SK-N-SH treated with all-trans-retinoic acid at 6 μM for 48 hours (cell line): ENCODE measurements around the gene KIFC3.
A peak's percentile ranks its signal among the peaks of the same experiment; 100 is the strongest.
"Not testable (repeated sequence)": the region's sequence is repeated elsewhere in the genome, so short reads cannot be mapped to it uniquely, and the experiment has no call there.

Experiments
- ATAC-seq: fragments of 200-7000 bp; cut with Tn5 transposase; 3 replicates; pipeline ENCODE4 v1.9.1; 2020; ENCODE audit warnings: mild to moderate bottlenecking, moderate library complexity
- BACH2 ChIP-seq: fragments of 250-450 bp; sonication (Bioruptor Pico); IDR thresholded peaks from 2 replicates; pipeline ENCODE4 v1.9.0; 2021; ENCODE audit warnings: mild to moderate bottlenecking, borderline replicate concordance
- CSDC2 ChIP-seq: fragments of 250-450 bp; sonication (Bioruptor Pico); IDR thresholded peaks from 2 replicates; pipeline ENCODE4 v1.5.0; 2020; ENCODE audit warnings: mild to moderate bottlenecking, moderate library complexity
- ESRRG ChIP-seq: fragments of 250-450 bp; sonication (Bioruptor Pico); IDR thresholded peaks from 2 replicates; pipeline ENCODE4 v1.6.1; 2021; ENCODE audit warnings: mild to moderate bottlenecking
- GLIS3 ChIP-seq: fragments of 250-450 bp; sonication (Bioruptor Pico); IDR thresholded peaks from 2 replicates; pipeline ENCODE4 v1.5.0; 2020; ENCODE audit warnings: mild to moderate bottlenecking, moderate library complexity
- OSR1 ChIP-seq: fragments of 250-450 bp; sonication (Bioruptor Pico); IDR thresholded peaks from 2 replicates; pipeline ENCODE4 v1.8.0; 2022; ENCODE audit warnings: moderate library complexity, mild to moderate bottlenecking, inconsistent platforms
- PPARA ChIP-seq: fragments of 250-450 bp; sonication (Bioruptor Pico); IDR thresholded peaks from 2 replicates; pipeline ENCODE4 v1.5.0; 2020; ENCODE audit warnings: mild to moderate bottlenecking, borderline replicate concordance
- RARB ChIP-seq: fragments of 250-450 bp; sonication (Bioruptor Pico); IDR thresholded peaks from 2 replicates; pipeline ENCODE4 v1.8.0; 2021; ENCODE audit warnings: mild to moderate bottlenecking, moderate library complexity
- SNAI2 ChIP-seq: fragments of 250-450 bp; sonication (Bioruptor Pico); IDR thresholded peaks from 2 replicates; pipeline ENCODE4 v1.5.0; 2020; ENCODE audit warnings: mild to moderate bottlenecking, moderate library complexity
- TCF4 ChIP-seq: fragments of 250-450 bp; sonication (Bioruptor Pico); IDR thresholded peaks from 2 replicates; pipeline ENCODE4 v1.8.0; 2021; ENCODE audit warnings: mild to moderate bottlenecking, moderate library complexity, borderline replicate concordance
- TOX ChIP-seq: fragments of 250-450 bp; sonication (Bioruptor Pico); IDR thresholded peaks from 2 replicates; pipeline ENCODE4 v1.8.0; 2021; ENCODE audit warnings: mild to moderate bottlenecking, moderate library complexity, borderline replicate concordance
- ZFP3 ChIP-seq: fragments of 250-450 bp; sonication (Bioruptor Pico); IDR thresholded peaks from 2 replicates; pipeline ENCODE4 v1.5.0; 2020; ENCODE audit warnings: mild to moderate bottlenecking, moderate library complexity
- ZFP30 ChIP-seq: fragments of 450-650 bp; formaldehyde crosslinking; IDR thresholded peaks from 2 replicates; pipeline ENCODE4 v1.5.0; 2022; ENCODE audit warnings: mild to moderate bottlenecking, moderate library complexity
- ZNF565 ChIP-seq: fragments of 450-650 bp; formaldehyde crosslinking; conservative IDR thresholded peaks from 2 replicates; pipeline ENCODE4 v1.5.0; 2020; ENCODE audit warnings: low read depth, mild to moderate bottlenecking, moderate library complexity
- ZNF8 ChIP-seq: fragments of 450-650 bp; formaldehyde crosslinking; IDR thresholded peaks from 2 replicates; pipeline ENCODE4 v1.5.0; 2020; ENCODE audit warnings: mild to moderate bottlenecking, moderate library complexity
- TF ChIP-seq, protein P1 (sequence below): fragments of 250-450 bp; sonication (Bioruptor Pico); IDR thresholded peaks from 2 replicates; pipeline ENCODE4 v1.5.0; 2020; ENCODE audit warnings: mild to moderate bottlenecking, moderate library complexity
- TF ChIP-seq, protein P2 (sequence below): fragments of 250-450 bp; sonication (Bioruptor Pico); IDR thresholded peaks from 2 replicates; pipeline ENCODE4 v1.5.1; 2021; ENCODE audit warnings: mild to moderate bottlenecking, moderate library complexity
- TF ChIP-seq, protein P3 (sequence below): fragments of 250-450 bp; sonication (Bioruptor Pico); IDR thresholded peaks from 2 replicates; pipeline ENCODE4 v1.8.0; 2021; ENCODE audit warnings: low read depth, mild to moderate bottlenecking, moderate library complexity, borderline replicate concordance
- TF ChIP-seq, protein P4 (sequence below): fragments of 250-450 bp; sonication (Bioruptor Pico); IDR thresholded peaks from 2 replicates; pipeline ENCODE4 v1.5.1; 2020; ENCODE audit warnings: low read depth, mild to moderate bottlenecking, moderate library complexity

KIFC3 gene, protein sequence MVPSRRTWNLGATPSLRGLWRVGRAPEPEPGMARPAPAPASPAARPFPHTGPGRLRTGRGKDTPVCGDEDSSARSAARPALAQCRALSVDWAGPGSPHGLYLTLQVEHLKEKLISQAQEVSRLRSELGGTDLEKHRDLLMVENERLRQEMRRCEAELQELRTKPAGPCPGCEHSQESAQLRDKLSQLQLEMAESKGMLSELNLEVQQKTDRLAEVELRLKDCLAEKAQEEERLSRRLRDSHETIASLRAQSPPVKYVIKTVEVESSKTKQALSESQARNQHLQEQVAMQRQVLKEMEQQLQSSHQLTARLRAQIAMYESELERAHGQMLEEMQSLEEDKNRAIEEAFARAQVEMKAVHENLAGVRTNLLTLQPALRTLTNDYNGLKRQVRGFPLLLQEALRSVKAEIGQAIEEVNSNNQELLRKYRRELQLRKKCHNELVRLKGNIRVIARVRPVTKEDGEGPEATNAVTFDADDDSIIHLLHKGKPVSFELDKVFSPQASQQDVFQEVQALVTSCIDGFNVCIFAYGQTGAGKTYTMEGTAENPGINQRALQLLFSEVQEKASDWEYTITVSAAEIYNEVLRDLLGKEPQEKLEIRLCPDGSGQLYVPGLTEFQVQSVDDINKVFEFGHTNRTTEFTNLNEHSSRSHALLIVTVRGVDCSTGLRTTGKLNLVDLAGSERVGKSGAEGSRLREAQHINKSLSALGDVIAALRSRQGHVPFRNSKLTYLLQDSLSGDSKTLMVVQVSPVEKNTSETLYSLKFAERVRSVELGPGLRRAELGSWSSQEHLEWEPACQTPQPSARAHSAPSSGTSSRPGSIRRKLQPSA

DNA sequence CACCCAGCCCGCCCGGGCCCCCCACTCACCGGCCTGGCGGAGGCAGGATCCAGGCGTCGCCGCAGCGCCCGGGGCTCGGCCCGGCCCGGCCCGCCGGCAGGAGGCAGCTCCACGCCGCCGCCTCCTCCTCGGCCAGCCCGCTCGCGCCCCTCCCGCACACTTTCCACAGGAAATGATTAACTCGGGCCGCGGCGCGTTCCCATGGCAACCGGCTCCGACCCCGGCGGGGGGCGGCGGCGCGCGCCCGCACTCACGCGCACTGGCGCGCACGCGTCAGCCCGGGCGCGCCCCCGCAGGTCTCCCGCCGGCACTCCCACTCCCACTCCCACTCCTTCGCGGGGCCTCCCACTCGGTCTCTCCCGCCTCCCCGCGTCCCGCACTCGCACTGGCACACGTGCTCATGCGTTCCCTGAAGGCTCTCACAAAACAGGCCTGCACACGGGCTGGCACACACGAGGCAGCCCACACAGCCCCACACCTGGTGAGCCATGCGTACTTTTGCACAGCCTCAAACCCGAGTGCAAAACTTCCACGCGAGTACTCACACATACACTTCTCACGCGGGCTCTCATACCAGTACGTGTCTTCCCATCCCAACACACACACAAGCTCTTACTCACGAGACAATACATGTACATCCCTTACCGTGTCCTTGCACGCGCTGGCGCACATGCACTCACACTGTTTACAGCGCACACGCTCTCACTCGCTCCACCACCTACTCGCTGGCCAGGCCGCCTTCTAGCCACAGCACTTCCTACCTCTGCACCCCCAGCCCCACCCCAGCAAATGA is at the start of gene KIFC3:
KIFC3 (minus strand) TSS at position 151 of the 793 bp plus-strand sequence. CDS start 4,248 bp downstream, outside the sequence.
- ATAC-seq: peak; percentile 39
- no peak for TF ChIP-seq ZNF565 (CRISPR knock-in tag)
- no peak for TF ChIP-seq BACH2 (CRISPR knock-in tag)
- TF ChIP-seq ZFP3 (CRISPR knock-in tag): no peak
- TF ChIP-seq, protein P1, sequence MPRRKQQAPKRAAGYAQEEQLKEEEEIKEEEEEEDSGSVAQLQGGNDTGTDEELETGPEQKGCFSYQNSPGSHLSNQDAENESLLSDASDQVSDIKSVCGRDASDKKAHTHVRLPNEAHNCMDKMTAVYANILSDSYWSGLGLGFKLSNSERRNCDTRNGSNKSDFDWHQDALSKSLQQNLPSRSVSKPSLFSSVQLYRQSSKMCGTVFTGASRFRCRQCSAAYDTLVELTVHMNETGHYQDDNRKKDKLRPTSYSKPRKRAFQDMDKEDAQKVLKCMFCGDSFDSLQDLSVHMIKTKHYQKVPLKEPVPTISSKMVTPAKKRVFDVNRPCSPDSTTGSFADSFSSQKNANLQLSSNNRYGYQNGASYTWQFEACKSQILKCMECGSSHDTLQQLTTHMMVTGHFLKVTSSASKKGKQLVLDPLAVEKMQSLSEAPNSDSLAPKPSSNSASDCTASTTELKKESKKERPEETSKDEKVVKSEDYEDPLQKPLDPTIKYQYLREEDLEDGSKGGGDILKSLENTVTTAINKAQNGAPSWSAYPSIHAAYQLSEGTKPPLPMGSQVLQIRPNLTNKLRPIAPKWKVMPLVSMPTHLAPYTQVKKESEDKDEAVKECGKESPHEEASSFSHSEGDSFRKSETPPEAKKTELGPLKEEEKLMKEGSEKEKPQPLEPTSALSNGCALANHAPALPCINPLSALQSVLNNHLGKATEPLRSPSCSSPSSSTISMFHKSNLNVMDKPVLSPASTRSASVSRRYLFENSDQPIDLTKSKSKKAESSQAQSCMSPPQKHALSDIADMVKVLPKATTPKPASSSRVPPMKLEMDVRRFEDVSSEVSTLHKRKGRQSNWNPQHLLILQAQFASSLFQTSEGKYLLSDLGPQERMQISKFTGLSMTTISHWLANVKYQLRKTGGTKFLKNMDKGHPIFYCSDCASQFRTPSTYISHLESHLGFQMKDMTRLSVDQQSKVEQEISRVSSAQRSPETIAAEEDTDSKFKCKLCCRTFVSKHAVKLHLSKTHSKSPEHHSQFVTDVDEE (CRISPR knock-in tag): peak; percentile 88
- TF ChIP-seq, protein P2, sequence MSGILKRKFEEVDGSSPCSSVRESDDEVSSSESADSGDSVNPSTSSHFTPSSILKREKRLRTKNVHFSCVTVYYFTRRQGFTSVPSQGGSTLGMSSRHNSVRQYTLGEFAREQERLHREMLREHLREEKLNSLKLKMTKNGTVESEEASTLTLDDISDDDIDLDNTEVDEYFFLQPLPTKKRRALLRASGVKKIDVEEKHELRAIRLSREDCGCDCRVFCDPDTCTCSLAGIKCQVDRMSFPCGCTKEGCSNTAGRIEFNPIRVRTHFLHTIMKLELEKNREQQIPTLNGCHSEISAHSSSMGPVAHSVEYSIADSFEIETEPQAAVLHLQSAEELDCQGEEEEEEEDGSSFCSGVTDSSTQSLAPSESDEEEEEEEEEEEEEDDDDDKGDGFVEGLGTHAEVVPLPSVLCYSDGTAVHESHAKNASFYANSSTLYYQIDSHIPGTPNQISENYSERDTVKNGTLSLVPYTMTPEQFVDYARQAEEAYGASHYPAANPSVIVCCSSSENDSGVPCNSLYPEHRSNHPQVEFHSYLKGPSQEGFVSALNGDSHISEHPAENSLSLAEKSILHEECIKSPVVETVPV: no peak
- TF ChIP-seq TCF4 (CRISPR knock-in tag): no peak
- no peak for TF ChIP-seq PPARA (CRISPR knock-in tag)
- TF ChIP-seq TOX: no peak
- TF ChIP-seq SNAI2: no peak
- 0 out of 2 replicates have a peak, but pooled peaks have one; percentile 53 for TF ChIP-seq CSDC2 (CRISPR knock-in tag)
- TF ChIP-seq ZNF8: 0 out of 2 replicates have a peak, but pooled peaks have one; percentile 5
- no peak for TF ChIP-seq ZFP30 (CRISPR knock-in tag)
- no peak for TF ChIP-seq GLIS3 (CRISPR knock-in tag)
- no peak for TF ChIP-seq RARB (CRISPR knock-in tag)
- no peak for TF ChIP-seq OSR1 (CRISPR knock-in tag)

DNA sequence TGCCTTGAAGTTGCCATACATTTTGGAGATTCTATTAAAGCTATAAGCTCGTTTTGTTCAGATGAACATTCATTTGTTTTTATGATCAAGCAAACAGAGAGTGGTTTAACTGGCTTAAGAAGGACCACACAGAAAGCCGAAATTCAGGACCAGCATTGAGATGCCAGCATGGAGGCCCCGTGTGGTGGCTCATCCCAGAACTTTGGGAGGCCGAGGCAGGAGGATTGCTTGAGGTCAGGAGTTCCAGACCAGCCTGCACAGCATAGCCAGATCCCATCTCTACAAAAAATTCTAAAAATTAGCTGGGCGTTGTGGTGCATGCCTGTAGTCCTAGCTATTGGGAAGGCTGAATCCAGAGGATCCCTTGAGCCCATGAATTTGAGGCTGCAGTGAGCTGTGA is 45.9 kb upstream of the KIFC3 start:
- no peak for ATAC-seq
- TF ChIP-seq ESRRG (CRISPR knock-in tag) (no peak), RARB (CRISPR knock-in tag) (no peak), ZNF8 (no peak)
- TF ChIP-seq, protein P3, sequence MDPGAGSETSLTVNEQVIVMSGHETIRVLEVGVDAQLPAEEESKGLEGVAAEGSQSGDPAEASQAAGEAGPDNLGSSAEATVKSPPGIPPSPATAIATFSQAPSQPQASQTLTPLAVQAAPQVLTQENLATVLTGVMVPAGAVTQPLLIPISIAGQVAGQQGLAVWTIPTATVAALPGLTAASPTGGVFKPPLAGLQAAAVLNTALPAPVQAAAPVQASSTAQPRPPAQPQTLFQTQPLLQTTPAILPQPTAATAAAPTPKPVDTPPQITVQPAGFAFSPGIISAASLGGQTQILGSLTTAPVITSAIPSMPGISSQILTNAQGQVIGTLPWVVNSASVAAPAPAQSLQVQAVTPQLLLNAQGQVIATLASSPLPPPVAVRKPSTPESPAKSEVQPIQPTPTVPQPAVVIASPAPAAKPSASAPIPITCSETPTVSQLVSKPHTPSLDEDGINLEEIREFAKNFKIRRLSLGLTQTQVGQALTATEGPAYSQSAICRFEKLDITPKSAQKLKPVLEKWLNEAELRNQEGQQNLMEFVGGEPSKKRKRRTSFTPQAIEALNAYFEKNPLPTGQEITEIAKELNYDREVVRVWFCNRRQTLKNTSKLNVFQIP: no peak
- TF ChIP-seq, protein P4, sequence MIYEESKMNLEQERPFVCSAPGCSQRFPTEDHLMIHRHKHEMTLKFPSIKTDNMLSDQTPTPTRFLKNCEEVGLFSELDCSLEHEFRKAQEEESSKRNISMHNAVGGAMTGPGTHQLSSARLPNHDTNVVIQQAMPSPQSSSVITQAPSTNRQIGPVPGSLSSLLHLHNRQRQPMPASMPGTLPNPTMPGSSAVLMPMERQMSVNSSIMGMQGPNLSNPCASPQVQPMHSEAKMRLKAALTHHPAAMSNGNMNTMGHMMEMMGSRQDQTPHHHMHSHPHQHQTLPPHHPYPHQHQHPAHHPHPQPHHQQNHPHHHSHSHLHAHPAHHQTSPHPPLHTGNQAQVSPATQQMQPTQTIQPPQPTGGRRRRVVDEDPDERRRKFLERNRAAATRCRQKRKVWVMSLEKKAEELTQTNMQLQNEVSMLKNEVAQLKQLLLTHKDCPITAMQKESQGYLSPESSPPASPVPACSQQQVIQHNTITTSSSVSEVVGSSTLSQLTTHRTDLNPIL (CRISPR knock-in tag): no peak
- TF ChIP-seq, all 23 proteins: peak for 0

DNA sequence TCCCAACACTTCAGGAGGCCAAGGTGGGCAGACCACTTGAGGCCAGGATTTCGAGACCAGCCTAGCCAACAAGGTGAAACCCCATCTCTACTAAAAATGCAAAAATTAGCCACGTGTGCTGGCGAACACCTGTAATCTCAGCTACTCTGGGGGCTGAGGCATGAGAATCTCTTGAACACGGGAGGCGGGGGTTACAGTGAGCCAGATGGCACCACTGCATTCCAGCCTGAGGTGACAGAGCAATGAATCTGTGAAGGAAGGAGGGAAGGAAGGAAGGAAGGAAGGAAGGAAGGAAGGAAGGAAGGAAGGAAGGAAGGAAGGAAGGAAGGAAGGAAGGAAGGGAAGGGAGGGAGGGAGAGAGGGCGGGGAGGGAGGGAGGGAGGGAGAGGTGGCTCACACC is 44.6 kb upstream of the KIFC3 start:
- ATAC-seq: not testable (repeated sequence)
